Uterus (tissue), 2 donors: ENCODE results near the gene HPSE2.

Source experiments
- POLR2A ChIP-seq, 2 donors: fragments of 450-650 bp; IDR thresholded peaks; one replicate each; pipeline ENCODE4 v1.6.1; 2016; ENCODE audit warnings: antibody characterized with exemption in 2 of 2, mild to moderate bottlenecking in 1 of 2, moderate library complexity in 1 of 2
- TF ChIP-seq, protein P1 (sequence below), 4 experiments: fragments of 200-600 bp in 2 of 4; fragments of 450-650 bp in 2 of 4; sonication (generic) in 2 of 4; IDR thresholded peaks; one replicate each; pipeline ENCODE4 v1.5.1; 2016 to 2019; ENCODE audit warnings: antibody characterized with exemption in 4 of 4, mild to moderate bottlenecking in 2 of 4, moderate library complexity in 1 of 4

DNA sequence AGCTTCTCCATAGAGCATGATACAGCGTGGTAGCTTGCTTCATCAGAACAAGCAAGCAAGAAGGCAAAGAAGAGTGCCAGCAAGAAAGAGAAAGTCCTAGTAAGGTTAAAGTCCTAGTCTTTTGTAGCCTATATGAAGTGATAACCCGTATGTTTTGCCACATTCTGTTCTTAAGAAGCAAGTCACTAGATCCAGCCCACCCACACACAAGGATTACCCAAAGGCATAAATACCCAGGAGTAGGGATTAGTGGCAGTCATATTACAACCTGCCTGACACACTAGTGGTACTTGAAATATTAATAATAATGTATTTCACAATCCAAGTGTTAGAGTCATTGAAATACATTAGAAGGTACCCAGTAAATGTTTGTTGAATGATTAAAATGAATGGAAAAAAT lies 285.5 kb downstream of the HPSE2 start:
- TF ChIP-seq, protein P1, sequence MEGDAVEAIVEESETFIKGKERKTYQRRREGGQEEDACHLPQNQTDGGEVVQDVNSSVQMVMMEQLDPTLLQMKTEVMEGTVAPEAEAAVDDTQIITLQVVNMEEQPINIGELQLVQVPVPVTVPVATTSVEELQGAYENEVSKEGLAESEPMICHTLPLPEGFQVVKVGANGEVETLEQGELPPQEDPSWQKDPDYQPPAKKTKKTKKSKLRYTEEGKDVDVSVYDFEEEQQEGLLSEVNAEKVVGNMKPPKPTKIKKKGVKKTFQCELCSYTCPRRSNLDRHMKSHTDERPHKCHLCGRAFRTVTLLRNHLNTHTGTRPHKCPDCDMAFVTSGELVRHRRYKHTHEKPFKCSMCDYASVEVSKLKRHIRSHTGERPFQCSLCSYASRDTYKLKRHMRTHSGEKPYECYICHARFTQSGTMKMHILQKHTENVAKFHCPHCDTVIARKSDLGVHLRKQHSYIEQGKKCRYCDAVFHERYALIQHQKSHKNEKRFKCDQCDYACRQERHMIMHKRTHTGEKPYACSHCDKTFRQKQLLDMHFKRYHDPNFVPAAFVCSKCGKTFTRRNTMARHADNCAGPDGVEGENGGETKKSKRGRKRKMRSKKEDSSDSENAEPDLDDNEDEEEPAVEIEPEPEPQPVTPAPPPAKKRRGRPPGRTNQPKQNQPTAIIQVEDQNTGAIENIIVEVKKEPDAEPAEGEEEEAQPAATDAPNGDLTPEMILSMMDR (IDR thresholded peaks at IDR 0.05), result no peak
- TF ChIP-seq POLR2A (IDR thresholded peaks at IDR 0.05), result no peak
